SK-N-MC (cell line): ENCODE measurements around the gene GNLY.

Source experiments
- EZH2 ChIP-seq: fragments of 200-600 bp; sonication (generic); IDR thresholded peaks from one replicate; pipeline ENCODE4 v1.6.1; 2017; ENCODE audit warnings: antibody characterized with exemption
- FOXP2 ChIP-seq: optimal IDR thresholded peaks from 2 replicates; pipeline ENCODE3; 2011; ENCODE audit warnings: mild to moderate bottlenecking, moderate library complexity; ENCODE audit not compliant: insufficient read depth; ENCODE audit errors: extremely low read length, control extremely low read depth
- POLR2AphosphoS5 ChIP-seq: IDR thresholded peaks from 2 replicates; pipeline ENCODE4 v1.6.1; 2012; ENCODE audit warnings: mild to moderate bottlenecking, low read depth, low read length, borderline replicate concordance

GRCh38 chr2:85675866-85676548, 18.2 kb upstream of the GNLY start:
- TF ChIP-seq EZH2 (no peak), POLR2AphosphoS5 (no peak), FOXP2 (no peak)
